HG02571 (cell line): ENCODE results near the gene PIP5K1B.

Experiments
- ATAC-seq: cut with Tn5 transposase; IDR thresholded peaks from one replicate; pipeline ENCODE4 v1.9.1; 2021; ENCODE audit warnings: mild to moderate bottlenecking, moderate library complexity; ENCODE audit not compliant: unreplicated experiment

PIP5K1B gene

GRCh38 chr9:68896486-68896885, 191.4 kb downstream of the PIP5K1B start:
- ATAC-seq = no peak

- no peak for ATAC-seq
These were observed 192.6 kb downstream of the PIP5K1B start for GRCh38 chr9:68897577-68898145.

- ATAC-seq = no peak
These were observed 193.9 kb downstream of the PIP5K1B start for GRCh38 chr9:68898781-68899439.

GRCh38 chr9:68904454-68904853, 199.4 kb downstream of the PIP5K1B start:
- no peak for ATAC-seq

GRCh38 chr9:68905129-68905528, 200.1 kb downstream of the PIP5K1B start:
- ATAC-seq = no peak

- ATAC-seq = no peak
These were observed 202.9 kb downstream of the PIP5K1B start for GRCh38 chr9:68907910-68908309.

GRCh38 chr9:68912561-68912960, 207.5 kb downstream of the PIP5K1B start:
- ATAC-seq = no peak

- no peak for ATAC-seq
These were observed 208.0 kb downstream of the PIP5K1B start for GRCh38 chr9:68913054-68913453.

- ATAC-seq = no peak
These were observed 209.7 kb downstream of the PIP5K1B start for GRCh38 chr9:68914751-68915150.

GRCh38 chr9:68919661-68920060, 214.6 kb downstream of the PIP5K1B start:
- peak; percentile 36 for ATAC-seq

- no peak for ATAC-seq
These were observed 215.9 kb downstream of the PIP5K1B start for GRCh38 chr9:68920921-68921320.

GRCh38 chr9:68923480-68923879, 218.4 kb downstream of the PIP5K1B start:
- no peak for ATAC-seq

GRCh38 chr9:68925175-68925574, 220.1 kb downstream of the PIP5K1B start:
- ATAC-seq = no peak

GRCh38 chr9:68927165-68927564, 222.1 kb downstream of the PIP5K1B start:
- no peak for ATAC-seq

GRCh38 chr9:68931821-68932220, 226.8 kb downstream of the PIP5K1B start:
- ATAC-seq = no peak

GRCh38 chr9:68932458-68932857, 227.4 kb downstream of the PIP5K1B start:
- no peak for ATAC-seq

GRCh38 chr9:68933434-68934328, 228.6 kb downstream of the PIP5K1B start:
- peak; percentile 98 for ATAC-seq

GRCh38 chr9:68934329-68934644, 229.2 kb downstream of the PIP5K1B start:
- ATAC-seq = no peak

GRCh38 chr9:68940573-68940972, 235.5 kb downstream of the PIP5K1B start:
- no peak for ATAC-seq

GRCh38 chr9:68941780-68942459, 236.9 kb downstream of the PIP5K1B start:
- ATAC-seq = no peak

GRCh38 chr9:68942790-68943189, 237.8 kb downstream of the PIP5K1B start:
- ATAC-seq = no peak
